T-helper 2 cell treated with Interferon-gamma antibody and Interleukin-4, amounts not matched to agents 5 μg/mL and 100 μg/mL, for 36 hours (primary cell): Measurements from ENCODE around the gene GGA2.

ENCODE experiments used
- DNase-seq: peaks from one replicate; pipeline ENCODE4 v3.0.0; 2021; ENCODE audit warnings: low spot score
- H3K27ac Mint-ChIP-seq: one replicate; pipeline ENCODE4 v1.8.0; 2021; ENCODE audit warnings: mild to moderate bottlenecking, mixed read lengths
- H3K27me3 Mint-ChIP-seq: one replicate; pipeline ENCODE4 v1.8.0; 2021; ENCODE audit warnings: low read depth, mixed read lengths
- H3K36me3 Mint-ChIP-seq: one replicate; pipeline ENCODE4 v1.8.0; 2021; ENCODE audit warnings: low read depth, mixed read lengths
- H3K4me1 Mint-ChIP-seq: one replicate; pipeline ENCODE4 v1.8.0; 2021; ENCODE audit warnings: low read depth, mixed read lengths
- H3K4me3 Mint-ChIP-seq: one replicate; pipeline ENCODE4 v1.8.0; 2022; ENCODE audit warnings: mild to moderate bottlenecking, moderate library complexity, mixed read lengths
- H3K9me3 Mint-ChIP-seq: one replicate; pipeline ENCODE4 v1.8.0; 2021; ENCODE audit warnings: mixed read lengths

The GGA2 gene

DNA sequence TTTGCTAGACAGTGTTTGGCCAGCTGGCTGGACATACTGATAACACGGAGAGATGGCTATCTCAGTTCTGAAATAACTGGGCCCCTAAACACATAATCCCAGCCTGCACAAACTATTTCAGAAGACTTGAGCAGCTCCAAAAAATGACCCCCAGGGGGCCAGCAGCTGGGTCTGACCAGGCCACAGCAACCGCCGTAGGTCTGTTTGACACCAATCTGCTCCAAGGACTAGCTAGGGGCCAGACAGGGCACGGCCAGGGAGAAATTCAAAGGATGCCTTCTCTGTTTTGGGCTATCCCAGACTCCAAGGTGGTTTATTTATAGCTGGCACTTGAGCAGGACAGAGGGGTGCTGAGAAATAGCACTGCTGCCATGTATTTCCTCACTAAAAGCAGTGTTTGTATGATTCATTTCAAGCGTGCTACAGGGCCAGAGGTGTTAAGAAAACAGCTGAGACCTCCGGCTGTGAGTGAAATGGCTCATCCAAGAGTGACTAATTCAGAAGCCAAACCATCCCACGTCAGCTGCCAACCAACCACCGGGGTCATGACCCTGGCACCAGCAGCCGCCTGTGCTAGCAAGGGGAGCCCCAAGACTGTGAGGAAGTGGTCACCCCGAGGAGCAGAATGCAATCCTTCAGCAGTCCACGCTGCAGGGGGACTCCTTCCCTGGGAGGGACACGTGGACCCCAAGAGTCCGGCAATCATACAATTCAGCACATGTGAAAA lies 5.7 kb downstream of the GGA2 start:
- H3K27me3 Mint-ChIP-seq, result no peaks in the 10 kb centered on the region
- peaks cover 5% of the 10 kb centered on the region for H3K9me3 Mint-ChIP-seq
- peak overlapping the region; percentile 57 for H3K4me3 Mint-ChIP-seq
- peaks cover 34% of the 10 kb centered on the region for H3K36me3 Mint-ChIP-seq
- H3K27ac Mint-ChIP-seq, result peak overlapping the region; percentile 74
- DNase-seq, result peak; percentile 89
- peaks cover 71% of the 10 kb centered on the region for H3K4me1 Mint-ChIP-seq

DNA sequence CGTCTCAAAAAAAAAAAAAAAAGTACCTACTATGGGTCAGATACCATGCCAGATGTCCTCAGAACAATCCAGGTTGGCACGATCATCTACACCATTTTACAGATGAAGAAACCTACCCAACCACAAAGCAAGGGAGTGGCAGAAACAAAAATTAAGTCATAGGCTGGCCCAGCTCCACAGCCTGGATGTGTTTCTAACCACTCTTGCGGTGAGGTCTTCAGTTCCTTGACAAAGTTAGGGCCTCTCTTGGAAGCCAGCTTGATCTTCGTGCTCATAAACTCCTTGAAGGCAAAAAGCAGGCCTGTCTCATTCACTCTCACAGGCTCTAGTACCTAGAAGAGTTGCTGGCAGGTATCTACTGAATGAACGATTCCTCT lies 6.2 kb downstream of the GGA2 start:
- H3K36me3 Mint-ChIP-seq, result peaks cover 30% of the 10 kb centered on the region
- H3K4me1 Mint-ChIP-seq, result peaks cover 67% of the 10 kb centered on the region
- H3K27ac Mint-ChIP-seq, result no peak overlapping the region
- H3K27me3 Mint-ChIP-seq, result no peaks in the 10 kb centered on the region
- no peak for DNase-seq
- H3K9me3 Mint-ChIP-seq, result peaks cover 5% of the 10 kb centered on the region
- peak overlapping the region; percentile 57 for H3K4me3 Mint-ChIP-seq

DNA sequence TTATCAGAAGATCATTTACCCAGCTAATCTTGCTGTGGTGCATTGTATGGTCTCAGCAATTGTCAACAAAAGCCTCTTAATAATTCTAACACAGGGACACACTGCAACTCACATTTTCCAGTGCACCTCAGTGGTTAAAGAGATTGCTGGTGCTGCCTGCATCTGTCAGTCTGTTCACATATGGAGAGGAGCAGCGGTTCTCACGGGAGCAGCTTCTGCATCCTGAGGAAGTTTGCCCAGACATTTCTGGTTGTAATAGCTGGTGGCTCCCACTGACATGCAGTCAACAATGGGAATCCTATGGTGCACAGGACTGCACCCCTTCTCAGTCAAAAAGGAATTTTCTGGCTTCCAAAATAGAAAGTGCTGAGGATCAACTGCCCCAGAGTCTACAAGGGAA lies 7.8 kb downstream of the GGA2 start:
- no peak overlapping the region for H3K4me3 Mint-ChIP-seq
- peaks cover 61% of the 10 kb centered on the region for H3K4me1 Mint-ChIP-seq
- H3K9me3 Mint-ChIP-seq, result no peaks in the 10 kb centered on the region
- H3K36me3 Mint-ChIP-seq, result peaks cover 23% of the 10 kb centered on the region
- no peak for DNase-seq
- H3K27me3 Mint-ChIP-seq, result no peaks in the 10 kb centered on the region
- no peak overlapping the region for H3K27ac Mint-ChIP-seq

DNA sequence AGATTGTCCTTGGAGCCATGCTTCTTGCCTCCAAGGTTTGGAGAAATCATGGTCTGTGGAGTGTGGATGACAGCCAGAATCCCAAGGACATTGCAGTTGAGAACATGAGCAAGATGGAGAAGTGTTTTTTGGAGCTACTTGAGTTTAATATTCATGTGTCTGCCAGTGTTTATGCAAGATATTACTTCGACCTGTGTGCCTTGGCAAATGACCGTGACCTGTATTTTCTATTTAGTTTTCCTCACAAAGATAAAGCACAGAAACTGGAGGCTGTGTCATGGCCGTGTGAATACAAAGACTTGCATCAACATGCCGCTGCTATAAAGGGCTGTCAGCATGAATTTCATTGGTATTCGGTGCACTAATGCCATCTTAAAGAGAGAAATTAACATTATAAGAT lies 9.0 kb downstream of the GGA2 start:
- Mint-ChIP-seq H3K9me3 (no peaks in the 10 kb centered on the region), H3K4me1 (peaks cover 58% of the 10 kb centered on the region), H3K4me3 (no peak overlapping the region), H3K27ac (no peak overlapping the region), H3K36me3 (peaks cover 18% of the 10 kb centered on the region), H3K27me3 (no peaks in the 10 kb centered on the region)
- DNase-seq, result no peak

DNA sequence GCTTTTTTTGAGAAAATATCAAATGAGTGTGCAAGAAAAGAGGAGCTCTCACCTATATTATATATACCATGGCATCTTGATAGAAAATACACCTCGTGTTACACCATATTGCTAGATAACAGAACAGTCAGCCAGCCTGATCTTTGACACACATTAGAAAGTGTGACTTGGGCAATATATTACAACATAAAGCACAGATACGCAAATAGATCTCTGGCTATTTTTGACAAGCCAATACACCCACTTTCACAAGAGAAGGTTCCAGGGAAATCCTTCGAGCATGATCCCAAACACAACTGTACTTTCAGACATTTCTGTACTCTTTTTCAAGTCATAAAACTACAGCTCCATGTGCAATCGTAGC lies 9.4 kb downstream of the GGA2 start:
- no peak overlapping the region for H3K27ac Mint-ChIP-seq
- no peak overlapping the region for H3K4me3 Mint-ChIP-seq
- H3K27me3 Mint-ChIP-seq, result no peaks in the 10 kb centered on the region
- DNase-seq, result no peak
- H3K36me3 Mint-ChIP-seq, result peaks cover 14% of the 10 kb centered on the region
- peaks cover 54% of the 10 kb centered on the region for H3K4me1 Mint-ChIP-seq
- H3K9me3 Mint-ChIP-seq, result no peaks in the 10 kb centered on the region

DNA sequence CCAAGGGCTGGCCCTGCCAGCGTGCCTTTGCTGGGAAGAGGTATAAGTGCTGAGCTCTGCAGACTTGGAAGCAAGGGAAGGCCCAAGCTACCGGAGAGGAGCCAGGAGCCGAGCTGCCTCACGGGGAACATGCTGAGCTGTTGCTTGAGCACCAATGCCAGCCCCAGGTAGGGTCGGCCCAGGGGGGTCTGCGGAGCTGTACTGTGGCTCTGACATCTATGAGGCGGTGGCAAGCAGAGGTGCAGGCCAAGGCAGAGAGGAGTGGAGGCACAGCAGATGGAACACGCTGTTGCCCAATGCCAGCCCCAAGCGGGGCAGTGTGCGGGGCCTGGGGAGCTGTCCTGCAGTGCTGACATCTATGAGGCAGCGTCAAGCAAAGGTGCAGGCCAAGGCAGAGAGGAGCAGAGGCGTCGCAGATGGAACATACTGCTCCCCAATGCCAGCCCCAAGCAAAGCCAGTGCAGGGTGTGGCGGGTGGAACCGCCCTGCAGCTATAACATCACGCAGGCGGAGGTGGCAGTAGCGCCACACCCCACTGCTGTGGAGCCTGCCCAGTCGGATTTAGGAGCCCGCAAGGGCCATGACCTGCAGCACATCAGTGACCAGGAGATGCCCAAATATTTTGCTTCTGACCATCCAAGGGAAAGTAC lies 10.0 kb downstream of the GGA2 start:
- no peak overlapping the region for H3K4me3 Mint-ChIP-seq
- H3K9me3 Mint-ChIP-seq, result no peaks in the 10 kb centered on the region
- H3K27ac Mint-ChIP-seq, result peak overlapping the region; percentile 47
- no peaks in the 10 kb centered on the region for H3K27me3 Mint-ChIP-seq
- no peak for DNase-seq
- peaks cover 17% of the 10 kb centered on the region for H3K36me3 Mint-ChIP-seq
- peaks cover 51% of the 10 kb centered on the region for H3K4me1 Mint-ChIP-seq

DNA sequence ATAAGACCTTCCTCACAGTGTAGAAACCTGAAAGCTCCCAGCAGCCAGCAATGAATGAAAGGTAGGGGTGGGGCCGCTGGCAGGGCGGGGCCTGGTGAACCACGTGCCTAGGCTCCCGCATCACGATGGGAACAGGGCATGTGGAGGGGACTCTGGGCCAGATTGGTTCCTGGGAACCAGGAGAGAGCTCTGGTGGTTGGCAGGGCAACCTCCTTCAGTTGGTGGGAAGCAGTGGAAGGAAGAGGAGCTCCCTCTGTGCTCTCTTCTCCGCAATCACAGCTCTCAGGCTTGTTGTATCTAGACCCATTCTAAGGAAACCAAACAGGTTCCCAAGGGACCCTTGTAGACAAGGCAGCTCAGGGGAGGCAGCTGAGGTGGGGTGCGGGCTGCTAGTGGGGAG lies 10.5 kb downstream of the GGA2 start:
- no peaks in the 10 kb centered on the region for H3K27me3 Mint-ChIP-seq
- H3K4me3 Mint-ChIP-seq, result no peak overlapping the region
- no peaks in the 10 kb centered on the region for H3K9me3 Mint-ChIP-seq
- no peak overlapping the region for H3K27ac Mint-ChIP-seq
- peaks cover 45% of the 10 kb centered on the region for H3K4me1 Mint-ChIP-seq
- peaks cover 16% of the 10 kb centered on the region for H3K36me3 Mint-ChIP-seq
- DNase-seq, result no peak

DNA sequence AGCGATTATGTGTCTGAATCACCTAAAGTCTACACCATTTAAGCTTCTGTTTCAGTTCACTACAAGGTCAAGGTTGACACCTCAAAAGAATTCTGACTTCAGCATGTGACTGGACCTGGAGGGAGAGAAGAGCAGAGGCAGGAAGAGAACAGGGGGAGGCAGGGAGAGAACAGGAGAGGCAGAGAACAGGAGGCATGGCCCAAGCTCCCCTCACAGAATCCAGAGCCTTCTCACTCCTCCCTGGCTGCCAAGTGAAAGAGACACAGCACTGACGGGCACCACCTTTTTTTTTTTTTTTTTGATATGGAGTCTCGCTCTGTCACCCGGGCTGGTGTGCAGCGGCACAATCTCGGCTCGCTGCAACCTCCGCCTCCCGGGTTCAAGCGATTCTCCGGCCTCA lies 11.4 kb downstream of the GGA2 start:
- DNase-seq, result no peak
- Mint-ChIP-seq H3K4me3 (no peak overlapping the region), H3K36me3 (peaks cover 18% of the 10 kb centered on the region), H3K9me3 (no peaks in the 10 kb centered on the region), H3K4me1 (peaks cover 37% of the 10 kb centered on the region), H3K27me3 (no peaks in the 10 kb centered on the region), H3K27ac (peak overlapping the region; percentile 22)

DNA sequence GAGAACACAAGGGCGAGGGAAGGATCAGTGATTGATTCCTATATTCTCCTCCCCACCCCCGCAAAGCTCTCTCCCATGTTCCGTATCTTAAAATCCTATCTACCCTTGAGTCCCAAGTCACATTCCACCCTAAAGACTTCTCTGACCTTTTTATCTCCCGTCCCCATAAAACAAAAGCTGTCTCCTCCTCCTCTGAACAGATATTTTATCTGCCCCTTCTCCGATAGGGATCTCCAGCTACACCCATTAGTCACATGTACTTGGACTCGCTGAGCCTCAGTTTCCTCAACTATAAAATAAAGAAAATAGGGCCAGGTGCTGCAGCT lies 12.8 kb downstream of the GGA2 start:
- Mint-ChIP-seq H3K4me3 (no peak overlapping the region), H3K27me3 (no peaks in the 10 kb centered on the region), H3K36me3 (peaks cover 28% of the 10 kb centered on the region), H3K4me1 (peaks cover 32% of the 10 kb centered on the region), H3K27ac (peak overlapping the region; percentile 39), H3K9me3 (no peaks in the 10 kb centered on the region)
- no peak for DNase-seq

DNA sequence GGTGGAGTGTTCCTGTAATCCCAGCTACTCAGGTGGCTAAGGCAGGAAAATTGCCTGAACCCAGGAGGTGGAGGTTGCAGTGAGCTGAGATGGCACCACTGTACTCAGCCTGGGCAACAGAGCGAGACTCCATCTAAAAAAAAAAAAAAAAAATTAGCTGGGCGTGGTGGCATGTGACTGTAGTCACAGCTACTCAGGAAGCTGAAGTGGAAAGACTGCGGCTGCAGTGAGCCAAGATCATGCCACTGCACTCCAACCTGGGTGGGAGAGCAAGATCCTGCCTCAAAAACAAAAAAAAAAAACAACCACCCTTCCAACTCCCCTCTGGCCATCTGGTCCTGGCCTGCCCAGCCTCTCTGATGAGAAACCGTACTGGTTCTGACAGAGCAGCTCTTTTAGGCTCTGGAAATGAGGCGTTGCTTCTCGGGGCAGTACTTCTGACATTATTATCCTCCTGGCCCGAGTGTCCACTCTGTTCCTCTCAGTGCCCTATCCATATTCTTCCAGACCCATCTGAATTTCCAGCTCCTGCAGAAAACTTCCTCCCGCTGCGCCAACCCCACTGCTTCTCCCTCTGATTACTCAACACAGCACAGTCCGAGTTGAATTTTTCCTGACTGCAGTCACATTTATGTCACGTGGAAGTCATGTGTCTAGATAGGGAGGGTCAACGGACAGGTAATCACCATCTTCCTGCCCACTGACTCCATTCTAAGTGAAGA lies 13.3 kb downstream of the GGA2 start:
- Mint-ChIP-seq H3K36me3 (peaks cover 25% of the 10 kb centered on the region), H3K27ac (peak overlapping the region; percentile 39), H3K4me1 (peaks cover 27% of the 10 kb centered on the region), H3K4me3 (no peak overlapping the region), H3K9me3 (no peaks in the 10 kb centered on the region), H3K27me3 (no peaks in the 10 kb centered on the region)
- DNase-seq, result no peak

DNA sequence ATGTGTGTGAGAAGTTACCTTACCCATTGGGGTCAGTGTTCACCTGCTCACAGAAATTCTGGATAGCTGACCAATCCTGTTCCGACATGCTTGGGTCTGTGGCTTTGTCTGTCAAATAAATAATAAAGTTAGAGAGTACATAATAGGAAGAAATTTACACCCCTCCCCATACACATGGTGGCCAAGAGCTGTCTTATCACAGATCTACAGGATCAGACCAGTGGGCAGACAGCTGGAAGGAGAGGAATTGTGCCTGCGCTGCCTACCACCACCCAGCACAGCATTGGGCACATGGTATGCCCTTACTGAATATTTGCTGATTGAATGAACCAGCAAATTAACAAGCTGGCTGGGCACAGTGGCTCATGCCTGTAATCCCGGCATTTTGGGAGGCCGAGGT lies 14.6 kb downstream of the GGA2 start:
- no peak overlapping the region for H3K4me3 Mint-ChIP-seq
- no peaks in the 10 kb centered on the region for H3K27me3 Mint-ChIP-seq
- H3K9me3 Mint-ChIP-seq, result no peaks in the 10 kb centered on the region
- no peak for DNase-seq
- peaks cover 16% of the 10 kb centered on the region for H3K4me1 Mint-ChIP-seq
- peaks cover 32% of the 10 kb centered on the region for H3K36me3 Mint-ChIP-seq
- no peak overlapping the region for H3K27ac Mint-ChIP-seq

DNA sequence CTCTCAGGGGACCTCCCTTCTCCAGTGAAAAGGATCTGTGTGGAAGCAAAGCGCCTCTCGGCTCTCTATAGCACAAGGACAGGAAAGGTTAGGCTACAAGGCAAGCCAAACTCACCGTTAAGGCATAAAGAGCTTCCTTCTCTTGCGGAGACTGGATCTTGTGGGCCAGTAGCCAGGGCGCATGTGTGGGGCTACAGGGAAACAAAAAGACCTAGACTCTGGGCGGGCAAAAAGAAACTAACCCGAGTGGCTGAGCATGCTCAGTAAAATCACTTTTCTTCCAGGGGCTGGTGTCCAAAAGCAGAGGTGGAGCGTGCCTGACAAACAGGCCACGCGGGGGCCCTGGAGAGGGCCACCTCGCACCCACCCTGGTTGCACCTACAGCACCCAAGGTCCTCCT lies 16.1 kb downstream of the GGA2 start:
- H3K4me3 Mint-ChIP-seq, result no peak overlapping the region
- peaks cover 42% of the 10 kb centered on the region for H3K36me3 Mint-ChIP-seq
- no peaks in the 10 kb centered on the region for H3K27me3 Mint-ChIP-seq
- H3K27ac Mint-ChIP-seq, result peak overlapping the region; percentile 36
- H3K4me1 Mint-ChIP-seq, result peaks cover 9% of the 10 kb centered on the region
- no peaks in the 10 kb centered on the region for H3K9me3 Mint-ChIP-seq
- DNase-seq, result no peak

DNA sequence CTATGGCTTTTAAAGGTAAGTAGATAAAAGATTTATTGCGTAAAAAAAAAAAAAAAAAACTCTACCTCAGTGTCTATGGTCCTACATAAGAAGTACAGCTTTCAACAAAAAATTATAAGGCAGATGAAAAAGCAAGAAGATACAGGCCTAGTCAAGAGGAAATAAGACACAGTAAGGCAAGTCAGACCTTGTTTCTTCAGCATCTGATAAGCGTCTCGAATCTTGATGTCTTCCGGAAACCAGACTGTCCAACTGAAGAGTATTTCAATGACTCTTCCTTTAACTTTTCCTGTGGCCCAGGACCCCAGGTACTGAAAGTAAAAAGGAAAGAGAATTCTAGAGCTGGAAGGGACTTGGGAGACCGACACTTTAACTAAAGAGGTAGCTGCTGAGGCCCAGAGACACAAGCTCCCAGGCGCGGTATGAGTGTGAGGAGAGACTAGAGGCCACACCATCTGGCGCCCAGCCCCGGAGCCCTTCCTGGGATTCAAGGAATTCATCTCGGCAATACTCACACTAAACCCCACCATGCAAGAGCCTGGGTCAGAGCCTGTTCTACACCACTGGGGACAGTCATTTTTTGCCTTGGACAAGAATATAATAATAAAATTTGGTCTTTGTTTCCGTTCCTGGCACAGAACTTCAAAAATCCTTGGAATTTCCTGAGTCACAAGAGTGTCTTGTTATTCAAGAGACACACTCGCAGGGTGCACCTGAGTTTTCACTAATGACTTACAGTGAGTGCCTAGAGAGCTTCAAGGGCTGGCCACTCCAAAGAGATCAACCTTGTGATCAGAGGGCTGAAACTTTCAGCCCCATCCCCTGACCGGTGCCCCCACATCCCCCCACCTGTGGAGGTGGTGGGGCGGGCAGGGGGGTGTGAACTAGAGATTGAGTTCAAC lies 18.6 kb downstream of the GGA2 start:
- peaks cover 55% of the 10 kb centered on the region for H3K36me3 Mint-ChIP-seq
- no peak for DNase-seq
- H3K9me3 Mint-ChIP-seq, result no peaks in the 10 kb centered on the region
- no peak overlapping the region for H3K27ac Mint-ChIP-seq
- no peaks in the 10 kb centered on the region for H3K27me3 Mint-ChIP-seq
- no peak overlapping the region for H3K4me3 Mint-ChIP-seq
- no peaks in the 10 kb centered on the region for H3K4me1 Mint-ChIP-seq

DNA sequence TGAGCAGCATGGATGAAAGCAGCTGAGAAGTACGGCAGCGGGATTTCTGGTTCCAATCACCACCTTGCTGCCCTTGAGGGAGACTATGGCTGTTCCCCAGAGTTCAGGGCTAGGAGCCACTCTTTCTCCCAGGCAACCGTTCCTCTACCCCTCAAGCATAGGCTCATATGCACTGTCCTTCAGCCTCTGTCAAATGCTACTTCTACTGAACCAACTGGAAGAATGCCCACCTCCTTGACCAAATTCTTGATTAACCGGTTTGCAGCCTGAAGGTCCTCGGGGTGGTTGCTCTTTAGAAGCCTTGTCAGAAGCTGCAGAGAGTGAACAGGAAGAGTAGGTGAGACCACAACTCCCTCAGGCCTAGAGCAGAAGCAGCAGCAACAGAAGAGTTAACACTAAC lies 23.8 kb downstream of the GGA2 start:
- DNase-seq, result no peak
- Mint-ChIP-seq H3K27me3 (no peaks in the 10 kb centered on the region), H3K4me3 (no peak overlapping the region), H3K4me1 (no peaks in the 10 kb centered on the region), H3K36me3 (peaks cover 68% of the 10 kb centered on the region), H3K27ac (no peak overlapping the region), H3K9me3 (no peaks in the 10 kb centered on the region)
